ENCODE measurements around the gene LMNB1. TPM values are rescaled to one million over a fixed set of nuclear protein-coding genes. Genes with fewer than 3 reads are reported as not detected.
"Not testable (repeated sequence)": the region's sequence is repeated elsewhere in the genome, so short reads cannot be mapped to it uniquely, and the experiment has no call there.

Gene LMNB1
- polyA plus RNA-seq, 1 donor (not counting 4 experiments of a cell fraction or from before 2014, with no cell fraction given): 11.0 TPM

- H2AFZ ChIP-seq (ENCODE audit: control insufficient read depth, low read length): no peak overlapping the region
- TF ChIP-seq CTCF (optimal IDR thresholded peaks at IDR 0.05 in 1 of 3, IDR thresholded peaks at IDR 0.05 in 1 of 3, conservative IDR thresholded peaks at IDR 0.05 in 1 of 3; ENCODE audit: extremely low read depth in 1 of 3, insufficient read depth in 2 of 3, low read length in 3 of 3) (no peak), EZH2 (IDR thresholded peaks at IDR 0.05; ENCODE audit: low read length) (no peak)
- H3K27me3 ChIP-seq (ENCODE audit: control insufficient read depth, extremely low read depth, insufficient read depth, low read length): no peaks in the 10 kb centered on the region
- H3K4me2 ChIP-seq (ENCODE audit: control insufficient read depth, extremely low read depth, insufficient read depth, low read depth, low read length): no peak overlapping the region
- no peak overlapping the region for H3K9ac ChIP-seq (ENCODE audit: control insufficient read depth, extremely low read depth, insufficient read depth, low read length)
- dilution Hi-C loops (cut with MboI; ENCODE audit: extremely low pct_ligation_motif_present, low sequenced_read_pairs): no loop called here
- FAIRE-seq: no peak
- no peaks in the 10 kb centered on the region for H3K4me1 ChIP-seq (ENCODE audit: control insufficient read depth, extremely low read depth, insufficient read depth, low read length)
- H3K4me3 ChIP-seq (ENCODE audit: control insufficient read depth in 2 of 3, extremely low read depth in 1 of 3, insufficient read depth in 2 of 3, low read depth in 1 of 3, low read length in 3 of 3): no peak overlapping the region
- no peak overlapping the region for H3K27ac ChIP-seq (ENCODE audit: control insufficient read depth, insufficient read depth, low read length)
- DNase-seq (ENCODE audit: low read depth, low spot score): no peak
- H3K36me3 ChIP-seq (ENCODE audit: control insufficient read depth in 2 of 2, extremely low read depth in 1 of 2, insufficient read depth in 2 of 2, low read length in 2 of 2): no peaks in the 10 kb centered on the region
- H3K9me3 ChIP-seq (ENCODE audit: control insufficient read depth, low read depth, low read length): no peaks in the 10 kb centered on the region
- H3K9me1 ChIP-seq (ENCODE audit: control insufficient read depth, extremely low read depth, insufficient read depth, low read length): no peaks in the 10 kb centered on the region
- H4K20me1 ChIP-seq (ENCODE audit: control insufficient read depth, extremely low read depth, insufficient read depth, low read length): no peaks in the 10 kb centered on the region
- H3K79me2 ChIP-seq (ENCODE audit: control insufficient read depth, insufficient read depth, low read length): no peaks in the 10 kb centered on the region
Measured at GRCh38 chr5:126769703-126770102, 7.2 kb upstream of the LMNB1 start.

- H3K9me1 ChIP-seq (ENCODE audit: control insufficient read depth, extremely low read depth, insufficient read depth, low read length); DNase-seq (ENCODE audit: low read depth, low spot score); H3K9ac ChIP-seq (ENCODE audit: control insufficient read depth, extremely low read depth, insufficient read depth, low read length); H2AFZ ChIP-seq (ENCODE audit: control insufficient read depth, low read length); H4K20me1 ChIP-seq (ENCODE audit: control insufficient read depth, extremely low read depth, insufficient read depth, low read length); dilution Hi-C loops (cut with MboI; ENCODE audit: extremely low pct_ligation_motif_present, low sequenced_read_pairs); H3K4me2 ChIP-seq (ENCODE audit: control insufficient read depth, extremely low read depth, insufficient read depth, low read depth, low read length); H3K9me3 ChIP-seq (ENCODE audit: control insufficient read depth, low read depth, low read length); FAIRE-seq; H3K79me2 ChIP-seq (ENCODE audit: control insufficient read depth, insufficient read depth, low read length); H3K36me3 ChIP-seq (ENCODE audit: control insufficient read depth in 2 of 2, extremely low read depth in 1 of 2, insufficient read depth in 2 of 2, low read length in 2 of 2); H3K27ac ChIP-seq (ENCODE audit: control insufficient read depth, insufficient read depth, low read length); H3K27me3 ChIP-seq (ENCODE audit: control insufficient read depth, extremely low read depth, insufficient read depth, low read length); H3K4me3 ChIP-seq (ENCODE audit: control insufficient read depth in 2 of 3, extremely low read depth in 1 of 3, insufficient read depth in 2 of 3, low read depth in 1 of 3, low read length in 3 of 3): not testable (repeated sequence)
- peaks cover 11% of the 10 kb centered on the region for H3K4me1 ChIP-seq (ENCODE audit: control insufficient read depth, extremely low read depth, insufficient read depth, low read length)
Measured at GRCh38 chr5:126773536-126773935, 3.4 kb upstream of the LMNB1 start.

GRCh38 chr5:126774595-126774994 is 2.3 kb upstream of the LMNB1 start:
- H4K20me1 ChIP-seq (ENCODE audit: control insufficient read depth, extremely low read depth, insufficient read depth, low read length); H3K36me3 ChIP-seq (ENCODE audit: control insufficient read depth in 2 of 2, extremely low read depth in 1 of 2, insufficient read depth in 2 of 2, low read length in 2 of 2); H3K27me3 ChIP-seq (ENCODE audit: control insufficient read depth, extremely low read depth, insufficient read depth, low read length); H3K4me3 ChIP-seq (ENCODE audit: control insufficient read depth in 2 of 3, extremely low read depth in 1 of 3, insufficient read depth in 2 of 3, low read depth in 1 of 3, low read length in 3 of 3); dilution Hi-C loops (cut with MboI; ENCODE audit: extremely low pct_ligation_motif_present, low sequenced_read_pairs); H3K9ac ChIP-seq (ENCODE audit: control insufficient read depth, extremely low read depth, insufficient read depth, low read length); H3K9me3 ChIP-seq (ENCODE audit: control insufficient read depth, low read depth, low read length); FAIRE-seq; H3K4me2 ChIP-seq (ENCODE audit: control insufficient read depth, extremely low read depth, insufficient read depth, low read depth, low read length); DNase-seq (ENCODE audit: low read depth, low spot score); H2AFZ ChIP-seq (ENCODE audit: control insufficient read depth, low read length); H3K9me1 ChIP-seq (ENCODE audit: control insufficient read depth, extremely low read depth, insufficient read depth, low read length); H3K27ac ChIP-seq (ENCODE audit: control insufficient read depth, insufficient read depth, low read length): not testable (repeated sequence)
- peaks cover 16% of the 10 kb centered on the region for H3K4me1 ChIP-seq (ENCODE audit: control insufficient read depth, extremely low read depth, insufficient read depth, low read length)
- H3K79me2 ChIP-seq (ENCODE audit: control insufficient read depth, insufficient read depth, low read length): peaks cover 17% of the 10 kb centered on the region

Data from keratinocyte (primary cell).